GM19193 (cell line): ENCODE measurements around the gene PRIMPOL.
A peak's percentile ranks its signal among the peaks of the same experiment; 100 is the strongest.

Experiments used
- POLR2A ChIP-seq: IDR thresholded peaks from 4 replicates; pipeline ENCODE4 v1.6.1; 2011; ENCODE audit not compliant: insufficient read depth, insufficient read length; ENCODE audit errors: extremely low read depth

The PRIMPOL gene

GRCh38 chr4:184727430-184727829 is 77.9 kb downstream of the PRIMPOL start:
- TF ChIP-seq POLR2A = no peak

GRCh38 chr4:184728858-184729257 is 79.3 kb downstream of the PRIMPOL start:
- no peak for TF ChIP-seq POLR2A

- TF ChIP-seq POLR2A = no peak
Measured at GRCh38 chr4:184729946-184730345, 80.4 kb downstream of the PRIMPOL start.

DNA sequence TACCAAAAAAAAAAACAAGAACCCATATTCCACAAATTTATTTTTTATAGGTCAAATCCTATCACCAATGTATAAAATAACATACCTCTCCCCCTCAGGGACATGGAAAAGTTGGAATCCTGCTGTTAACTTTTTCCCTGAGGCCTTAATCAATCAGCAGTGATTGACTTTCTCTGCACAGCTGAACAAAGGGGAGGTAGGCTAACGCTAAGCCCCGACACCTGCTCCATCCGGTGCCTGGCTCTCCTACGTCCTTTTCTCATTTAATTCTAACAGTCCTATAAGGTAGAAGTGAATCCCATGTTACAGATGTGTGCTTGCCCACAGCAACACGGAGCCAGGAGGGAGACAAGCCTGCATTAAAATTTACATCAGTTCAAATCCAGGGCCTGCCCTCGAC is 81.5 kb downstream of the PRIMPOL start:
- TF ChIP-seq POLR2A = no peak

GRCh38 chr4:184732126-184732525 is 82.6 kb downstream of the PRIMPOL start:
- no peak for TF ChIP-seq POLR2A

- peak; percentile 83 for TF ChIP-seq POLR2A
Measured at GRCh38 chr4:184733654-184734524, 84.4 kb downstream of the PRIMPOL start, which contains the start of gene CENPU. Gene CENPU (minus strand): TSS chr4:184734096. CDS start chr4:184734062, 34 bp downstream.

DNA sequence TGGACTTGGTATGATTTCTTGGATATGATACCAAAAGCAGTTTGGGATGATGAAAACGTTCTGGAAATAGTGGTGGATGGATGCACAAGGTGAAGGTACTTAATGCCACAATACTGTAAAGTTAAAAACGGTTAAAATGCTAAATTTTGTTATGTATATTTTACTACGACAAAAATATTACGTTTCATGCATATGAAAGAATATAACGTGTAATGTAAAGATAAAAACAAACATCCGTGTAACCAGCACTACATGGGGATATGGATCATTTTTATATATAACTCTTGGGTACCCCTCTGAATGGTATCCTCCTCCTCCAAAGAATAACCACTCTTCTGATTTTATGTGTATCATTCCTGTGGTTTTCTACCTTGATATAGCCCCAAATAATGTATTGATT is 85.2 kb downstream of the PRIMPOL start:
- TF ChIP-seq POLR2A = no peak

DNA sequence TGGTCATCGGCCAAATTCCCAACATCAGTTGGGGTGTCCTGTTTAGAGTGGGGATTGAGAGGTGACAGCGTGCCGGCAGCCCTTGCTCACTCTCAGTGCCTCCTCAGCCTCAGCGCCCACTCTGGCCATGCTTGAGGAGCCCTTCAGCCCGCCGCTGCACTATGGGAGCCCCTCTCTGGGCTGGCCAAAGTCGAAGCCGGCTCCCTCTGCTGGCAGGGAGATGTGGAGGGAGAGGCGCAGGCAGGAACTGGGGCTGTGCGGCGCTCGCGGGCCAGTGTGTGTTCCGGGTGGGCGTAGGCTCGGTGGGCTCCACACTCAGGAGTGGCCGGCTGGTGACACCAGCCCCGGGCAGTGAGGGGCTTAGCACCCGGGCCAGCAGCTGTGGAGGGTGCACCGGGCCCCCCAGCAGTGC is 91.4 kb downstream of the PRIMPOL start:
- no peak for TF ChIP-seq POLR2A

- TF ChIP-seq POLR2A = no peak
Measured at GRCh38 chr4:184743650-184744049, 94.1 kb downstream of the PRIMPOL start.

DNA sequence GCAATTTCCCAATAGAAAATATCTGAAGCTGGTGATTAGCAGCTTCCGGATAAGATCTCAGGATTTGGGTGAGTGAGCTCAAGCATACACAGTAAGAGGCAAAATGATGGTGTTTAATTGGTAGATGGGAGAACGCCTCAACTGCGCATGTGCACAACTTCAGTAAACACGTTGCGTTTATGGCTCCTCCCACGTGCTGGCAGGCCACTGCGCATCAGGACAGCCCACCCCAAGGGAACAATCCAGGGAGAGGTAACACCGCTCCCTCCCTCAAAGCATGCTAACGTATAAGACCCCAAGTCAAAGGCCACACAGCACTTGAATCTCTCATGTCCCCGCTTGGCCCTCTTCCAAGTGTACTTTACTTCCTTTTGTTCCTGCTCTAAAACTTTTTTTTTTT is 94.7 kb downstream of the PRIMPOL start:
- no peak for TF ChIP-seq POLR2A
